EL (cell line): Measurements from ENCODE around the gene GNAQ.

Source experiments
- DNase-seq: peaks from one replicate; pipeline ENCODE4 v3.0.0-alpha.2; 2016

The GNAQ gene

DNA sequence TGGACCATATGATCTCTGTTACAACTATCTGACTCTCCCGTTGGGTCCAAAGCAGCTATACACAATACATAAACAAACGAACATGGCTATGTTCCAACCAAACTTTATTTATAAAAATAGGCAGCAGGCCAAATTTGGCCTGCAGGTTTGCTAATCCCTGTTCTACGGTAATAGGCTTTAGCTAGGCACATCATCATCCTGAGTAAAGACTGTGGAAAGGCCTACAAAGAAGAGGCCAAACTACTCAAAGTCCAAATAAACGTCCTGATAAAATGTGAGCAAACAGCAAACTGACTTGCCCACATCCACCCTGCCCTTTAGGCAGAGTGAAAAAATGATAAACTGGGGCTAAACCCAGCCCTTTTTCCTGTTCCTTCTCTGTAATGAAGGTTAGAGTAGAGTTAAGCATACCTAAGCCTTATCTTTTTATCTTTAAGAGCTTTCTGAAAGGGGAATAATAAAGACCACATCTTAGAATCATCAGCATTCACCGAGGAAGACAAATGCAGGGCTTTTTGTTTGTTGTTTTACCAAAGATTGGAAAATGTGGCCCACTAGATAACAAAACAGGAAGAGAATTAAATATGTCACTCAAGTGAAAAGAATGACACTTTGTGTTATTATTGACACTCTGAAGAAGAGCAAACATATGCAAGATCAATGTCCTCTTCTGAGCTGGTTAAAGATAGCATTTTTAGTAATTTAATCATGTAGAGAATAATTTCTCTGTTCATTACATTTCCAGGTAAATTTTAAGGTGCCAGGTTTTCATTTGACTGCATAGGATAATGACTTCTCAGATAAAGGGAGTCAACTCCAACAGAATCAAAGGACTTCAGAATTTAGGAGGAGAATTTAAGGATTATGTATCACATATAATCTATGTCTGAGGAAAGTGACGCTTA lies 223.5 kb downstream of the GNAQ start:
- DNase-seq = no peak

DNA sequence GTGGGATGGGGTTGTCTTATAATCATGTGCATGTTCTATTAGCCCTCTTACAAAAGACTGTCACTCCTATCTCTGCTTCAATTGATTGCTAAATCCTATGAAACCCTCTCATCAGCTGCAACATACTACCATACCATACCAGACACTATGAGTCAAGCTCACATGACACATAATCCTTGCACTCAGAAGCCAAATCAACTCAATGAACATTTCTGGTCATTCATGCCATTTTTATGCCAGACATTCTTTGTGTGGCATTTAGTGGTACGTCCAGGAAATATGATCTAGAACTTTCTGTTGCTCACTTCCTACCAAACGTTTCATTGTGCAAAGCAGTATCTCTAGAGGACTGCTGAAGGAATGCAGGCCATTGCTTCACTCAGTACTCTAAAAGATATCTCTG lies 224.3 kb downstream of the GNAQ start:
- peak; percentile 92 for DNase-seq

DNA sequence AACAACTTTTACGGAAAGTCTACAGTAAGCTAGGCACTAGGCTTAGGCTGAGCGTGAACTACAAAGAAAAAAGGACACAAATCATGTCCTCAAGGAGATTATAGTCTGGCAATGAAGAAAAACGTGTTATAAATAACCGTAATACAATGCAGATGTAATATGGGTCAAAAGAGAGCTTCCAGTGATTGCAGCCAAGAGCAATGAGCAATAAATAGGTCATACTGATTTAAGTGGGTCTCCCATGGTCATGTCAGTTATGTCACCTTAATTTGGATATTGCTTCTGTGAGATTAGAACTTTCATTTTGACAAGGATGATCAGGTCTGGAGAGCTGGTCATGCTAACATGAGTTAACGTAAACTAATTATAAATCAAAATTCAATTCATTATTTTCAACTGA lies 224.9 kb downstream of the GNAQ start:
- DNase-seq = no peak

DNA sequence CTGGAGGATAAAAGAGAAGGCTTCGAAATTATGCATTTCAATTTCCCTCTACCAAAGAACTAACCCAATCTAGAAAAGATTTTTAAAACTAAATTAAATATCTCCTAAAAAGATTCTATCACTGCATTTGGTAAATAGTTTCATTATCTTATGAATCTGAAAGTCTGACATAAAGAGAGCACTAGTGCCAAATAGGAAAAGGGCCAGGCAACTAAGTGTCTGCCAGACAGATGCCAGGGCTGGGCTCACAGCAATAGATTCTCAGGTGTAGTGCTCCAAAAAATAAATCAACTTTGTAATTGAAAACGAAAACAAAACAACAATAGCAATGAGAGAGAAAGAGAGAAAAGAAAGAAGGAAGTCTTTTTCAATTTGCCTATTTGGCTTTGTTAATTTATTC lies 225.8 kb downstream of the GNAQ start:
- no peak for DNase-seq

DNA sequence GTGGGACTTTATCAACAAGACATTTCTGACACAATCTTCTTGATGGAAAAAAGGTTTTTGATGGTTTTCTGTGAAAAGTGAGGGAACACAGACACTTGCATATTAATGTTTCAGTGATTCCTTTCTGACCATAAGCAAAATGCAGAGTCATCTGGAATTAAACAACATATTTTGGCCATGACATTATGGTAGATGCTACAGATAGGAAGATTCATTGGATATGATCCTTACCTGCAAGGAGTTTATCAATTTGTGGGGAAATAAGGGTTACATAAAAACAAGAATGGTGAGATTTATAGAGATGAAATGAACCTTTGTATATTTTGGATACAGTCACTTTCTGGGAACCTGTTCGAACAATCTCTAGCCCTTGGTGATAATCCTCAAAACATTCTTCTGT lies 228.2 kb downstream of the GNAQ start:
- DNase-seq = peak; percentile 15

DNA sequence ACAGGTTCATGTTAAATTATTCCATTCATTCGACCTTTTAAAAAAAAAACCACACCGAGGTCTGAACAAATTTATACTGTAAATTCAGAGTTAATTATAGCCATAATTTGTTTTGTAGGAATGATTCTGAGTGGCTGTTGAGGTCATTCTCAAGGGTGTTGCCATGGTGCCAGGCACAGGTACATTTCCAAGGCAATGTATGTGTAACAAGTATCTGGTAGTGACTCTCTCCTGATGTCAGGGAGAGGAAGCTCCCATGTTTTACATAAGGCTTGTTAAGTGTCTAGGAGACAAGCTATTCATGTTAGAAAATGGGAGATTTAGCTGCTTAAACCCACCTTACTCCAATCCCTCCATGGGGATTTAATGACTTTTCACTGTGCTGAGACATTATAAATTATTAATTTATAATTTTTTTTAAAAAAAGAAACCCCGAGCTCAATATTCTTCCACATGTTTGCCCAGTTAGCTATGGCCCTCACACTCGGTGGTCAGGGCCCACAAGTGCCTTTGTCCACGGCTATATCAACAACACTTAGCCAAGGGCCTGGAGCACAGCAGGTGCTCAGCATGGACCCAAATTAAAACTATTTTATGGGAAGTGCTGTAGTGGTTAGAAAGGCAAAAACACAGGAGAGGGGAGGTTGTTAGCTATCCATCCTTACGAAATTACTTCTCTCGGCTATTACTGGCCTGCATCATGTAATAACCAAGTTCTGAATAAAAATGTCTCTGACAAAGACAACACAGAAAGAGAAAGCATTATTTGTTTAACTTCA lies 228.9 kb downstream of the GNAQ start:
- DNase-seq = no peak

DNA sequence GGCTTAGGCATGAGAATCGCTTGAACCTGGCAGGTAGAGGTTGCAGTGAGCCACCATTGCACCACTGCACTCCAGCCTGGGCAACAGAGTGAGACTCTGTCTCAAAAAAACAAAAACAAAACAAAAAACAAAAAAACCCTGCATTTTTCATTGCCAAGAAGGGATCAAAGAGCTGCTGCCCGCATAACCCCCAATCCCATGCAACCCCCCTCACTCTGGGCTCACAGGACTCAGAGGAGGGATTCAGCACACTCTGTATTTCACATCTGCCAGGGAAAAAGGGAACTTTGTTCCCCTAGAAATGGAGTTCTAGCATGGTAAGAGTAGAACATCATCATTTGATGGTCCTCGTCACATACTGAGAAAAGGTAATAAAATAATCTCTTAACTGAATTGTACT lies 229.5 kb downstream of the GNAQ start:
- DNase-seq = no peak

DNA sequence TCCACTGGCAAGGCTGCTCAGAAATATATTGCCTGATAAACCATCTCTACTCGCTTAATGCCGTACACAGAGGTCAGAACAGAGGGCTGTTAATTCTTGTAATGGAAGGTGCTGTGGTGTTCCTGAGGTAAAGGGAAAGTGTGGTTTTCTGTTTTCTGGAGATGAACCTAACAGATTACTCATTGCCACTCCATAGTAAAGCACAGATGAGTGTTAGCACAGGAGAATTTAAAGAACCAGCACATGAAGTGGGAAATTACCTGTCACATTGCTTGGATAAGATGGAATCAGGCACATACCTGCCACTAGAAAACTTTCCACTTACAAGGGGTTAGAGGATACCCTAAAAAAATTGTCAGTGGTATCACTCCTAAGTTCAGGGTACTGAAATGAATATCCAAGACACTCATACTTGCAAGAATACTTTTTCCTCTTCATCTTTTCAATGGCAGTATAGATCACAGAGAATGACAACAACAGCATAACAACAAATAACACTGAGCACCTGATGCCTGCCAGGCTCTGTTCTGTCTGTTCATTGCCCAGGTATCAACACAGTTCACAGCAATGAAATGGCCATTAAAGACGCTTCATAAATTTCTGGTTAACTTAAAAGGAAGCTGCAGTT lies 230.6 kb downstream of the GNAQ start:
- DNase-seq = no peak

DNA sequence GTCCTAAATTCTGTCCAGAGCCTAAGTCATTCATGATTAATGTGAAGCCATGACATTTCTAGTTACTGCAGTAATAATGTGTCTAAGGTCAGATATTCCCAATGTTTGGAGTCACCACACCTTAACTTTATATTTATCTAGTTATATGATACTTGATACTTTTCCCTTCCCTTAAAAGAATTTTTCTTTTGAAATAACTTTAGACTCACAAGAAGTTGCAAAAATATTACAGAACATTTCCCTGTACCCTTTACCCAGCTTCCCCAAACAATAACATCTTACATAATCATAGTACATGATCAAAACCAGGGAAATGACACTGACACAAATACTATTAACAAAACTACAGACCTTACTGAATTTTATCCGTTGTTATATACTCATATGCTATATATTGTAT lies 233.5 kb downstream of the GNAQ start:
- DNase-seq = no peak

DNA sequence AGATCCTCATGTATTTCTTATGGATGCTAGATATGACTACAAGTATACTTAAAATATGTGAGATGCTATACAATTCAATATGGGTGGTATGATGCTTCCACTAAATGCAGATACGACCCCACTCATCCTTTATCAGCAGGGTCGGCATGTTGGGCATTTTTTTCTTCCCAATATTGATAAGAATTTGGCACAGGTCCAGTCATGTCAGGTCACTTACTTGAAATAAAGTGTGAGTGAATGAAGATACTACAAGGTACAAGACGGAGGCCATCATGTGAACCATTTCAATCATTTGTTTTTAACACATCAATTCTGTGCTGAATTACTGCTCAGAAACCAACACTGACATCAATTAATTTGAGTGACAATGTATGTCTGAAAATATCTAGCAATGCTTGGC lies 236.6 kb downstream of the GNAQ start:
- no peak for DNase-seq

DNA sequence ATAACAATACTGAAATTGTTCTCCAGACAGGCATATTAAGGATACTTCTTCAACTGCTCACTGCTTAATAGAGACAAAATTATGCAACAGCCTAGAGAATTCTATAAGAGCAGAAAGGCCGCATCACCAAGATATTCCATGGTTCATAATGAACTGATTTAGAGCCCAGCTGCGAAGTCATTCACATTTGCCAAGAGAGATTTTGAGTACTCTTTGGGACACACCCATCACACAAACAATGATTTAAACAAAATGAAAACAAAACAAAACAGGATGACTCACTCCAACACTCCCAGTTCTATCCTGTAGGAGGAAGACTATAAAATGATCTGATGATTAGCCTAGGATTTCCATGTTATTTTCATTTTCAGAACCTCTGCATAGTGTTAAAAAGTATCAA lies 237.8 kb downstream of the GNAQ start:
- peak; percentile 33 for DNase-seq

DNA sequence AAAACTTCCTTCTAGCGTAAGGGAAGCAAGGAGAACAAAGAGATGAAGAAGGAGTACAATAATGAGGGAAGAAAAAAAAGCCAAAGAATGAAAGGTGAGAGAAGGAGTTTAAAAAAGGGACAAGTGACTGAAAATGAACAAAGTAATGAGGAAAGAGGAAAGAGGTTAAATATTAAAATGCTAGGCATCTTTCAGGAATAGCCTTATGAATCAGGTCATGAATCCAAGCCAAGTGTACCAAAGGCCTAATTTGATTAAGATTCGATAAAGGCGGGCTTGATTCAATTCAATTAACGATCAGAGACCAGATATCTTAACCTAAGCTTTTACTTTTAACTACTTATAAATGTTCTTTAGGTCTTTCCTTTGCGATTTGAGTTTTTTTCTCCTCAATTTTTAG lies 241.7 kb downstream of the GNAQ start:
- no peak for DNase-seq

DNA sequence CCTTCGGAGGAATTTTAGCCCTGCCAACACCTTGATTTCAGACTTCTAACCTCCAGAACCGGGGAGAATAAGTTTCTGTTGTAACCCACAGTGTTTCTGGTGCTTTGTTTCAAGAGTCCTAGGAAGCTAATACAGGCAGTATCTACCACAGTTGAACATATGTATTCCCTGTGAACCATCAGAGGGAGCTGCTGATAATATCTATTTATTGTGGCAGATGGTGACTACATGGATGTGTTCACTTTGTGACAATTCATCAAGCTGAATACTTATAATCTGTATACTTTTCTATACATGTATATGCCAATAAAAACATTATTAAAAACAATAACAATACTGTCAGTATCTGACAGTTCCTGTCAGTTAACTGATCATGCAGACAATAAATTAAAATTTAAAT lies 246.3 kb downstream of the GNAQ start:
- DNase-seq = no peak

DNA sequence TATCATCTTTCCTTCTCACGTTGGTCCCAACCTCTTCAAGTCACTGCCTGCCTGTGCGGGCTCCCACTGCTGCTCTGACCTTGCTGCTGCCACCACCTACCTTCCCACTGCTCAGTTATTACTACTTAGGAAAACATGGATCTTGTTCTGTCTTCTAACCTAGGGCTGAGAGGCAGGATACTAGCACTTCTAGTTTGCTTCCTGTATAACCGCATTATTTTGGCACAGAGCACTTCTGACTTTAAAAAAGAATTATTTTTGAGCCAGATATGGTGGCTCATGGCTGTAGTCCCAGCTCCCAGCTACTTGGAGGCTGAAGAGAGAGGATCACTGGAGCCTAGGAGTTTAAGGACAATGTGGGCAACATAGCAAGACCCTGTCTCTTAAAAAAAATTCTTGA lies 248.1 kb downstream of the GNAQ start:
- no peak for DNase-seq

DNA sequence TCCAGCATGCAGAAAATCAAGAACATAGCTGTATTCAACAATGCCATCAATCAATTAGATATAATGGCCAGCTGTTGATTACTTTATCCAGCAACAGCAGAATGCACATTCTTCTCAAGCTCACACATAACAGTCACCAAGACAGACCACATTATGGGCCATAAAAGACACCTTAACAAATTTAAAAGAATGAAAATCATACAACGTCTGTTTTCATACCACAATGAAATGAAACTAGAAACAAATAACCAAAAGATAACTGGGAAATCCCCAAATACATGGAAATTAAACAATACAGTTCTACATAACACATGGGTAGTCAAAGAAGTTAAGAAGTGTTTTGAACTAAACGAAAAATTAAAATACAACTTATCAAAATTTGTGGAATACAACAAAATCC lies 252.6 kb downstream of the GNAQ start:
- DNase-seq = no peak

DNA sequence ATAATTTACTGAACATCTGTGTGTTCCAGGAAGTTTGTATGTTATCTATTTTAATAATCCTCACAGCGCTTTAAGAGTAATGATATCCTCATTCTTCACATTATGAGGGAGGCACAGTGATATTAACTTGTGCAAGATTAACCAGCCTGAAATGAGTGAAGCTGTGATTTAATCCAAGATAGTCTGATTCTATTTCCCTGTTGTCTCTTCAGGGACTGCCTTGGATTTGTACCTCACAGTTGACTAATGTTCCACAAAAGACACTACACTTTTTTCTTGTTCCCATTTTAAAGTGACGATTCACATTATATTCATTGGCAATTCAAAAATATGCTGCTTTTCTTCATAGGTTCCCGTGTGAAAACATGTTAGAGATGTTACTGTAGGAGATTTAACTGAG lies 258.2 kb downstream of the GNAQ start:
- no peak for DNase-seq

DNA sequence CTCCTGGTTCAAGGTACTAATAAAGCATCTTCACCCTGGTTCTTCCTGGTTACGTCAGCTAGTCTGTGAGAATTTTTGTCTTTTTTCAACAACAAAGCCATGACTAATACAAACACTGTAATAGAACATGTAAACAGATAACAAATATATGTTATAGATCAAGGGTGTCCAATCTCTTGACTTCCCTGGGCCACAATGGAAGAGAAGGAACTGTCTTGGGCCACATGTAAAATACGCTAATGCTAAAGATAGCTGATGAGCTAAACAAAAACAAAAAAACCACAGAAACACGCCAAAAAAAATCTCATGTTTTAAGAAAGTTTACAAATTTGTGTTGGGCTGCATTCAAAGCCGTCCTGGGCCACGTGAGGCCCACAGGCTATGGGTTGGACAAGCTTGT lies 259.0 kb downstream of the GNAQ start:
- no peak for DNase-seq

DNA sequence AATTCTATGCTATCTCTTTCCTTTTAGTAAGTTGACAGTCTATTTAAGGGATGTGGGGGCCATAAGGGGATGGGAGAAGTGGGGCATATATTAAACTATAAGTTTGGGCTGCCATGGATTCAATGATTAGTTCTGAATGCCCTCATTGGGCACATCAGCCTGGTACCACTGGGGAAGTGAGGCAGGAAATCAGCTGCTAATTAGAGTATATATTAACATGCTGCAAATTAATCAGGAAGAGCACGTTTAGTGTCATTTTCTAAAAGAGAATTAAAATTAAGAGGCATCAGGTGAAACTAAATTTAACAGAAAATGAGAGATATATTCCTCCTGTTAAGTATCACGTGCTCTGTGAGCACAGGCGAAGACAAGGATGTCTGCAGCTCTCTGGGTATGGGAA lies 260.4 kb downstream of the GNAQ start:
- no peak for DNase-seq

DNA sequence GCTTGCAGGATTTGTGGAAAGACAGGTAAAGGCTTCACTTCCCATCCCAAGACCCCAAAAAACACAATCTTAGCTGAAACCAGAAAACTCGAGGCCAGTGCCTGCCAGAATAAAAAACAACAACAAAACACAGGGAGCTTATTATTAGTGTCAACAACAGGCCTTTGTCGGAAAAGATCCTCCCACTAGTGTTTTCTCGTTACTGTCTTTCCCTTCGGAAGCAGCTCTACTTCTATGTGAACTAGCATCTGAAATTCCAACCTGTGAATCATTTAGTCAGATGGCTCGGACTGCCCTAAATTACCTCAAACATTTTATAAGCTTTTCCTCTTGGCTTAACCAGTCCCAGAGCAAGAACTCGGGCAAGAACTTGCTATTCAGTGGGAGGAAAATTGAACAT lies 261.3 kb downstream of the GNAQ start:
- DNase-seq = no peak

DNA sequence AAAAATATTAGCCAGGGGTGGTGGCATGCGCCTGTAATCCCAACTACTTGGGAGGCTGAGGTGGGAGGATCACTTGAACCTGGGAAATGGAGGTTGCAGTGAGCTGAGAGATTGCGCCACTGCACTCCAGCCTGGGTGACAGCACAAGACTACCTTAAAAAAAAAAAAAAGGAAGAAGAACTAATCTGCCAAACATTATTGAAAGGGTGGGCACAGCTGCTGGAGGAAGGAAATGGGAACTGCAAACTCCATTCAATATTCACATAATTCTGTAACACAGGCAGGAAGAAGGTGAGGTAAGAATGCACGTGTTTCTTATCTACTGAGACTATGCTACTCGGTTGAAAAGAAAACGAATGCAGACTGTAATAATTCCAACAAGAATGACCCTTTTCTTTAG lies 262.4 kb downstream of the GNAQ start:
- no peak for DNase-seq

DNA sequence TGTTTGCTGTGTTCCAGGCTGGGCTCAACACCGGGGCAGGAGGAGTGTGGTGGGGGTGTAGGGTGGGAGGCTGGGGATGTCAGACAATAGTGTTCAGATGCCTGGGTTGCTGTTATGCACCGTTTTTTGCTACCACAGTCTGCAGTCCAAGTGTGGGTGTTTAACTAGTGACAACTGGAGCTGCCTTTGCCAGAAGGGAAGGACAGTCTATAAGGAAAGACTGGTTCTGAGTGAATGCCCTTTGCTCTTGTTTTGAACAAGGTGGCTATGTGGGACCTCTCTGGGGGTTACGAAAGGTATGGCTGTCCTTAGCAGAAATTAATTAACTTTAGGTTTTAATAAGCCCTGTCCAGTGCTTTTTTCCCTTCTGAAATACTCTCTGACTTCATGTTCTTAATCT lies 265.0 kb downstream of the GNAQ start:
- no peak for DNase-seq

DNA sequence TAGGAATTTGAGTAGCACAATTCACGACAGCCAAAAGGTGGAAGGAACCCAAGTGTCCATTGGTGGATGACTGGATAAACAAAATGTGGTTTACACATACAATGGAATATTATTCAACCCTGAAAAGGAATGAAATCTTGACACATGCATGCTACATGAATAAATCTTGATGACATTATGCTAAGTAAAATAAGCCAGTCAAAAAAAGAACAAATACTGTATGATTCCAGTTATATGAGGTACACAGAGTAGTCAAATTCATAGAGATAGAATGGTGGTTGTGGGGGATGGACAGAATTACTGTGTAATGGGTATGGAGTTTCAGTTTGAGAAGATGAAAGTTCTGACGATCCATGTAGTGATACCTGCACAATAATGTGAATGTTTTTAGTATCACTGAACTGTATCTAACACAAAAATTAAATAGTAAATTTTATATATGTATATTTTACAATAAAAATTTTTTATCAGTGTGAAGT lies 265.8 kb downstream of the GNAQ start:
- no peak for DNase-seq

DNA sequence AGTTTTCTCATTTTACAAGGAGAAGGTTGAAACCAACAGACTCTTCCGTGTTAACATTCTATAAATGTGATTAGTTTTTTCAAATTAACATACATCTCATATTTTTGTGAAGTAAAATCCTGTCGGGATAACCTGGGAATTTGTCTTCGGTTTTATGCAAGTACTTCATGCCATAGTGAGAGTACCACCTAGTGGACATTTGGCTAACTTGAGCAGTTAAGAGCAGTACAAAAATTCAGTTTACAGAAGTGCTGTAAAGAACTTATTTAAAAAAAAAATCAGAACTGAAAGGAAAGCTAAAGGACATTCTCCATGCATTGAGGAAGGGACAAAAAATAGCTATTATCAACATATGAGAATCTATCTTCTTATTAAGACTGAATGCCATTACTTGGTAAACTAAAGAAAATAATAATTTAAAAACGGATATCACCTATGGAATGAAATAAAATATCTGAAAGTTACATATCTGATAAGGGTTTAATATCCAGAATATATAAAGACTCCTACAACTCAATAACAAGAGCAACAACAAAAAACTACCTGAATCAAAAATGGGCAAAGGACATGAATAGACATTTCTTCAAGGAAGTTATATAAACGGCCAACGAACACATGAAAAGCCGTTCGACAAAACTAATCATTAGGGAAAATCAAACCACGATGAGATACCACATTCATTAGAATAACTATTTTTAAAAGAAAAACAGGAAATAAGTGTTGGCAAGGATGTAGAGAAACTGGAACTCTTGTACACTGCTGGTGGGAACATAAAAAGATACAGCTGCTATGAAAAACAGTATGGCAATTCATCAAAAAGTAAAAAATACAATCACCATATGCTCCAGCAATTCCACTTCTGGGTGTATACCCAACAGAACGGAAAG lies 266.5 kb downstream of the GNAQ start:
- peak; percentile 45 for DNase-seq
